ENCODE data around the gene PLIN5.

DNA sequence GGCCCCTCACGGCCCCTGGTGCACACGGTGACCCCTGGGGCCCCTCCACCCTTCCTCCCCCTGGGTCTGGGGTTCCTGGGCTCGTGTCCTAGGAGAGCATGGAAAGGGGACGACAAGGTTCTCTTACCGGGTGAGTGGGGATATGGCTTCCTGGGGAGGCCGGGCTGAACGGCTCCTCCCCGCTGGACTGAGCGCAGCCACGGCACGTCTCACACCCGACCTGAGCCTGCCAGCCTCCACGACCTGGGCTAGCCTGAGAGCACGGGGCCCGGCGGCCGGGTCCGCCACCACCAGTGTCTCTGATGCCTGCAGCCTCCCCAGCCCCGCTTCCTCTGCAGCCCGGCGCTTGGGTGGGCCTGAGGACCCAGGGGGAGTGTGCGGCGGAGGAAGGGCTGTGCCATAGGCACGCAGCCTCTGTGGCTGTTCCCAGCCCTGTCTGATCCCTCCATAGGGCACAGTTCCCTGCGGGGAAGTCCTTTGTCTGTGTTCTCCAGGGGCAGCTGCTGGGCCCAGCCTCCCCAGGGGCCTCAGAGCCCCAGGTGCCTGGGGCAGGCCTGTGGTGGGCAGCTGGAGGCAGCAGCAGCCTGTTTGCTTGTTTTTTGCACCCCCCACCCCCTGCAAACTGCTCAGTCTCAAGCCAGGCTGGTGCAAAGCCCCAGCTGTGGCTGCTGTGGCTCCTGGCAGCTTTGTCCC lies 31.7 kb downstream of the PLIN5 start:
- no peak for TF ChIP-seq POLR2AphosphoS5 (IDR thresholded peaks at IDR 0.05)
- TF ChIP-seq POLR2A (IDR thresholded peaks at IDR 0.05), result no peak
- TF ChIP-seq, protein P1, sequence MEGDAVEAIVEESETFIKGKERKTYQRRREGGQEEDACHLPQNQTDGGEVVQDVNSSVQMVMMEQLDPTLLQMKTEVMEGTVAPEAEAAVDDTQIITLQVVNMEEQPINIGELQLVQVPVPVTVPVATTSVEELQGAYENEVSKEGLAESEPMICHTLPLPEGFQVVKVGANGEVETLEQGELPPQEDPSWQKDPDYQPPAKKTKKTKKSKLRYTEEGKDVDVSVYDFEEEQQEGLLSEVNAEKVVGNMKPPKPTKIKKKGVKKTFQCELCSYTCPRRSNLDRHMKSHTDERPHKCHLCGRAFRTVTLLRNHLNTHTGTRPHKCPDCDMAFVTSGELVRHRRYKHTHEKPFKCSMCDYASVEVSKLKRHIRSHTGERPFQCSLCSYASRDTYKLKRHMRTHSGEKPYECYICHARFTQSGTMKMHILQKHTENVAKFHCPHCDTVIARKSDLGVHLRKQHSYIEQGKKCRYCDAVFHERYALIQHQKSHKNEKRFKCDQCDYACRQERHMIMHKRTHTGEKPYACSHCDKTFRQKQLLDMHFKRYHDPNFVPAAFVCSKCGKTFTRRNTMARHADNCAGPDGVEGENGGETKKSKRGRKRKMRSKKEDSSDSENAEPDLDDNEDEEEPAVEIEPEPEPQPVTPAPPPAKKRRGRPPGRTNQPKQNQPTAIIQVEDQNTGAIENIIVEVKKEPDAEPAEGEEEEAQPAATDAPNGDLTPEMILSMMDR (IDR thresholded peaks at IDR 0.05), result no peak
